K562 (cell line): Measurements from ENCODE around the gene VEGFB. TPM values are rescaled to one million over a fixed set of nuclear protein-coding genes. Genes with fewer than 3 reads are reported as not detected.

ENCODE experiments used
- C11orf30 ChIP-seq: fragments of 450-650 bp; IDR thresholded peaks from 2 replicates; pipeline ENCODE4 v1.6.1; 2016; ENCODE audit warnings: low read depth, mild to moderate bottlenecking
- FOXM1 ChIP-seq, 2 experiments: fragments of 450-650 bp in 1 of 2; sonication (generic) in 1 of 2; formaldehyde crosslinking in 1 of 2; IDR thresholded peaks; 2 replicates each; pipeline versions ENCODE4 v1.6.1 to v1.9.0; 2017 to 2022; ENCODE audit warnings: low read depth in 2 of 2, mild to moderate bottlenecking in 2 of 2, missing genetic modification reagents in 1 of 2, moderate library complexity in 1 of 2
- GATAD2B ChIP-seq: fragments of 450-650 bp; IDR thresholded peaks from 2 replicates; pipeline ENCODE4 v1.6.1; 2017; ENCODE audit warnings: mild to moderate bottlenecking, borderline replicate concordance
- HDAC2 ChIP-seq: fragments of 450-650 bp; IDR thresholded peaks from 2 replicates; pipeline ENCODE4 v1.6.1; 2016; ENCODE audit warnings: mild to moderate bottlenecking
- MLLT1 ChIP-seq, 2 experiments: fragments of 450-650 bp; IDR thresholded peaks; 2 replicates each; pipeline ENCODE4 v1.6.1; 2016
- NFIC ChIP-seq: fragments of 450-650 bp; IDR thresholded peaks from 2 replicates; pipeline ENCODE4 v1.6.1; 2017; ENCODE audit warnings: mild to moderate bottlenecking, inconsistent platforms
- NR3C1 ChIP-seq: sonication (generic); formaldehyde crosslinking; IDR thresholded peaks from 2 replicates; pipeline ENCODE4 v1.8.1; 2022; ENCODE audit warnings: missing genetic modification reagents
- RBBP5 ChIP-seq: fragments of 200-600 bp; sonication (generic); IDR thresholded peaks from 2 replicates; pipeline ENCODE4 v1.6.1; 2012; ENCODE audit warnings: borderline replicate concordance, mild to moderate bottlenecking, low read length, control low read depth, inconsistent platforms; ENCODE audit not compliant: insufficient read depth, poor library complexity, severe bottlenecking
- RCOR1 ChIP-seq, 2 experiments: IDR thresholded peaks; 2 replicates each; pipeline ENCODE4 v1.6.1; 2012; ENCODE audit warnings: low read depth in 2 of 2, low read length in 2 of 2, borderline replicate concordance in 1 of 2, improper control_type of control experiment in 1 of 2
- REST ChIP-seq, 2 experiments: fragments of 450-650 bp; formaldehyde crosslinking in 1 of 2; IDR thresholded peaks; 2 replicates each; pipeline versions ENCODE4 v1.4.0 to v1.6.1; 2014 to 2020; ENCODE audit warnings: mild to moderate bottlenecking in 2 of 2, borderline replicate concordance in 1 of 2, low read depth in 1 of 2
- RFX5 ChIP-seq: IDR thresholded peaks from 2 replicates; pipeline ENCODE4 v1.6.1; 2011; ENCODE audit warnings: low read depth, mild to moderate bottlenecking, improper control_type of control experiment, low read length
- SUPT5H ChIP-seq: fragments of 450-650 bp; IDR thresholded peaks from 2 replicates; pipeline ENCODE4 v1.6.1; 2016
- TOE1 ChIP-seq, 2 experiments: fragments of 450-650 bp in 1 of 2; sonication (generic) in 1 of 2; formaldehyde crosslinking in 1 of 2; IDR thresholded peaks; 2 replicates each; pipeline versions ENCODE4 v1.7.1 to v1.8.0; 2016 to 2022; ENCODE audit warnings: borderline replicate concordance in 2 of 2, mild to moderate bottlenecking in 2 of 2, antibody characterized with exemption in 1 of 2, inconsistent platforms in 1 of 2, low read depth in 1 of 2, missing genetic modification reagents in 1 of 2, moderate library complexity in 1 of 2
- ZNF511 ChIP-seq: sonication (generic); formaldehyde crosslinking; IDR thresholded peaks from 2 replicates; pipeline ENCODE4 v1.8.0; 2022; ENCODE audit warnings: mild to moderate bottlenecking, missing genetic modification reagents
- ZZZ3 ChIP-seq: fragments of 450-650 bp; IDR thresholded peaks from 2 replicates; pipeline ENCODE4 v1.6.1; 2016; ENCODE audit warnings: antibody characterized with exemption, mild to moderate bottlenecking, moderate library complexity
- polyA plus RNA-seq, 8 experiments: library from polyadenylated mRNA; depleted of rRNA in 4 of 8; stranded (reverse) in 5 of 8; unstranded in 3 of 8; fragments of >200 nt; fragmentation: Nextera tagmentation in 2 of 8; fragmentation: Illumina TruSeq in 1 of 8; extraction: Ambion mirVana in 2 of 8; extraction: Trizol in 1 of 8; gene quantifications; 2 replicates each; pipeline versions ENCODE4 v1.2.1 to v1.2.3, GENCODE V29; 2011 to 2014; ENCODE audit warnings: inconsistent platforms in 1 of 8, missing spikeins in 1 of 8
- total RNA-seq, 7 experiments: library from RNA; depleted of rRNA in 6 of 7; stranded (reverse); fragments of >200 nt in 6 of 7; fragmentation: Illumina TruSeq in 2 of 7; extraction: Trizol in 2 of 7; gene quantifications; 2 replicates each; pipeline versions ENCODE4 v1.2.1 to v1.2.3, GENCODE V29; 2011 to 2021; ENCODE audit warnings: low replicate concordance in 1 of 7

The VEGFB gene
- total and polyA plus RNA-seq, 9 of the 15 experiments (the other 6 are each of a cell fraction or from before 2014, with no cell fraction given) = 11.0 to 83.4 (median 25.7) TPM

- 0 out of 2 replicates have a peak, but pooled peaks have one; percentile 14 for TF ChIP-seq TOE1 (IDR thresholded peaks at IDR 0.05; ENCODE audit: borderline replicate concordance)
- TF ChIP-seq TOE1 (CRISPR knock-in tag; IDR thresholded peaks at IDR 0.05; ENCODE audit: borderline replicate concordance, low read depth) = 0 out of 2 replicates have a peak, but pooled peaks have one; percentile 33
- peak; percentile 26 for TF ChIP-seq SUPT5H
- no peak; the same call in 1 of the 2 replicates for TF ChIP-seq GATAD2B
- peak; percentile 27; the same call in 1 of the 2 replicates for TF ChIP-seq NFIC
- TF ChIP-seq HDAC2 = no peak
- TF ChIP-seq ZZZ3 = no peak
- peak; percentile 66; the same call in 1 of the 2 replicates for TF ChIP-seq C11orf30
- peak; percentile 66; the same call in 1 of the 2 replicates for TF ChIP-seq ZNF511 (CRISPR knock-in tag)
- peak; percentile 8 for TF ChIP-seq RBBP5
- TF ChIP-seq RFX5 = 0 out of 2 replicates have a peak, but pooled peaks have one; percentile 12
- no peak for TF ChIP-seq REST (IDR thresholded peaks at IDR 0.05; ENCODE audit: borderline replicate concordance)
- TF ChIP-seq REST (CRISPR knock-in tag; IDR thresholded peaks at IDR 0.05; ENCODE audit: low read depth) = no peak
- peak; percentile 9; the same call in 1 of the 2 replicates for TF ChIP-seq FOXM1 (IDR thresholded peaks at IDR 0.05; ENCODE audit: low read depth)
- TF ChIP-seq FOXM1 (CRISPR knock-in tag; IDR thresholded peaks at IDR 0.05; ENCODE audit: low read depth) = no peak
- TF ChIP-seq MLLT1 (IDR thresholded peaks at IDR 0.05) = 0 out of 4 replicates have a peak, but pooled peaks of 1 of the 2 experiments have one; percentile 28
- TF ChIP-seq RCOR1 (IDR thresholded peaks at IDR 0.05; ENCODE audit: borderline replicate concordance in 1 of 2, low read depth in 2 of 2, low read length in 2 of 2) = peak in 1 of 2 experiments; percentile 40; a peak in 2 of 4 replicates
- TF ChIP-seq NR3C1 = no peak
These were observed 35.3 kb downstream of the VEGFB start (continued) for GRCh38 chr11:64269540-64270220.
